DND-41 (cell line): ENCODE results near the gene PAX1.

Source experiments
- ATAC-seq: fragments of 200-7000 bp; cut with Tn5 transposase; 3 replicates; pipeline ENCODE4 v1.9.1; 2021; ENCODE audit warnings: low read depth; ENCODE audit not compliant: insufficient read depth
- DNase-seq: peaks from one replicate; pipeline ENCODE4 v3.0.0-alpha.2; 2020
- H2AFZ ChIP-seq: 2 replicates; pipeline ENCODE4 v1.6.0; 2012; ENCODE audit warnings: low read depth, low read length
- H3K27ac ChIP-seq: 2 replicates; pipeline ENCODE4 v1.5.1; 2012; ENCODE audit warnings: low read length, inconsistent platforms
- H3K27me3 ChIP-seq: fragments of 200-600 bp; sonication (generic); 2 replicates; pipeline ENCODE4 v1.6.0; 2012; ENCODE audit warnings: low read length, mild to moderate bottlenecking, inconsistent platforms; ENCODE audit not compliant: insufficient read depth, poor library complexity
- H3K36me3 ChIP-seq: 2 replicates; pipeline ENCODE4 v1.5.1; 2012; ENCODE audit warnings: low read length, inconsistent platforms; ENCODE audit not compliant: insufficient read depth
- H3K4me1 ChIP-seq: 2 replicates; pipeline ENCODE4 v1.5.1; 2012; ENCODE audit warnings: mild to moderate bottlenecking, low read length; ENCODE audit not compliant: insufficient read depth
- H3K4me2 ChIP-seq: 2 replicates; pipeline ENCODE4 v1.6.0; 2012; ENCODE audit warnings: mild to moderate bottlenecking, moderate library complexity, low read length, inconsistent platforms; ENCODE audit not compliant: insufficient read depth
- H3K4me3 ChIP-seq, 2 experiments: fragments of 200-600 bp in 1 of 2; shearing (Covaris generic) in 1 of 2; 2 replicates each; pipeline ENCODE4 v1.5.1; 2012 to 2016; ENCODE audit warnings: inconsistent platforms in 2 of 2, low read length in 2 of 2, mild to moderate bottlenecking in 2 of 2, low read depth in 1 of 2, moderate library complexity in 1 of 2
- H3K79me2 ChIP-seq: 2 replicates; pipeline ENCODE4 v1.6.0; 2012; ENCODE audit warnings: low read length, inconsistent platforms; ENCODE audit not compliant: insufficient read depth
- H3K9ac ChIP-seq: 2 replicates; pipeline ENCODE4 v1.6.0; 2012; ENCODE audit warnings: low read depth, mild to moderate bottlenecking, inconsistent platforms, low read length, moderate library complexity
- H3K9me3 ChIP-seq: 2 replicates; pipeline ENCODE4 v1.5.1; 2012; ENCODE audit warnings: low read length, moderate library complexity, mild to moderate bottlenecking, inconsistent platforms; ENCODE audit not compliant: insufficient read depth, severe bottlenecking
- H4K20me1 ChIP-seq: 2 replicates; pipeline ENCODE4 v1.6.0; 2012; ENCODE audit warnings: low read length; ENCODE audit not compliant: insufficient read depth
- EZH2 ChIP-seq: IDR thresholded peaks from 3 replicates; pipeline ENCODE4 v1.6.1; 2012; ENCODE audit warnings: borderline replicate concordance, low read depth, mild to moderate bottlenecking, moderate library complexity, low read length, inconsistent platforms; ENCODE audit not compliant: severe bottlenecking
- TF ChIP-seq, protein P1 (sequence below): IDR thresholded peaks from 2 replicates; pipeline ENCODE4 v1.5.1; 2012; ENCODE audit warnings: borderline replicate concordance, low read length, moderate library complexity, mild to moderate bottlenecking; ENCODE audit not compliant: poor library complexity, severe bottlenecking; ENCODE audit errors: extremely low read depth

Gene PAX1

DNA sequence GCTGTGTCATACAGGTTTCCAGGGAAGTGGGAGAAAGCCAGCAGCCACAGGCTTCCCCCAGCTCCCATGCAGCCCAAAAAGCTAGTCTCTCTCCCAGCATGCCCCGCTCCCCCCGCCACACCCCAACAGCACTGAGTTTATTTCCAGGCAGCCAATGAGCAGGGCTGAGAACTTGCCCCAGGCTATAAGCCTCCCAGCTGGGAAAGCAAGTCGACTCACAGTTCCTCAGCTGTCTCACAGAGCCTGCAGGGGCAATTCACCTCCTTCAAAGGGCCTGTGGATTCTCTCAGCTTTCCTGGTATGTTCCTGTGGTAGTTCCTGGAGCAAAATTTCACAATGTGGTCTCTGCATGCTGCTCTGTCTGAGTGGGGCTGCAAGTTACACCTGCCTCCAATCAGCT, 34.2 kb downstream of the PAX1 start:
- DNase-seq (no peak), ATAC-seq (no peak)
- no peak overlapping the region for H3K27ac ChIP-seq
- no peaks in the 10 kb centered on the region for H4K20me1 ChIP-seq
- no peaks in the 10 kb centered on the region for H3K79me2 ChIP-seq
- H3K4me1 ChIP-seq: no peaks in the 10 kb centered on the region
- no peaks in the 10 kb centered on the region for H3K36me3 ChIP-seq
- peaks cover 2% of the 10 kb centered on the region for H3K9me3 ChIP-seq
- H3K4me3 ChIP-seq: no peak overlapping the region
- H3K9ac ChIP-seq: no peak overlapping the region
- H2AFZ ChIP-seq: no peak overlapping the region
- H3K27me3 ChIP-seq: peaks cover 6% of the 10 kb centered on the region
- TF ChIP-seq, protein P1, sequence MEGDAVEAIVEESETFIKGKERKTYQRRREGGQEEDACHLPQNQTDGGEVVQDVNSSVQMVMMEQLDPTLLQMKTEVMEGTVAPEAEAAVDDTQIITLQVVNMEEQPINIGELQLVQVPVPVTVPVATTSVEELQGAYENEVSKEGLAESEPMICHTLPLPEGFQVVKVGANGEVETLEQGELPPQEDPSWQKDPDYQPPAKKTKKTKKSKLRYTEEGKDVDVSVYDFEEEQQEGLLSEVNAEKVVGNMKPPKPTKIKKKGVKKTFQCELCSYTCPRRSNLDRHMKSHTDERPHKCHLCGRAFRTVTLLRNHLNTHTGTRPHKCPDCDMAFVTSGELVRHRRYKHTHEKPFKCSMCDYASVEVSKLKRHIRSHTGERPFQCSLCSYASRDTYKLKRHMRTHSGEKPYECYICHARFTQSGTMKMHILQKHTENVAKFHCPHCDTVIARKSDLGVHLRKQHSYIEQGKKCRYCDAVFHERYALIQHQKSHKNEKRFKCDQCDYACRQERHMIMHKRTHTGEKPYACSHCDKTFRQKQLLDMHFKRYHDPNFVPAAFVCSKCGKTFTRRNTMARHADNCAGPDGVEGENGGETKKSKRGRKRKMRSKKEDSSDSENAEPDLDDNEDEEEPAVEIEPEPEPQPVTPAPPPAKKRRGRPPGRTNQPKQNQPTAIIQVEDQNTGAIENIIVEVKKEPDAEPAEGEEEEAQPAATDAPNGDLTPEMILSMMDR: no peak
- no peak for TF ChIP-seq EZH2
- H3K4me2 ChIP-seq: no peak overlapping the region

DNA sequence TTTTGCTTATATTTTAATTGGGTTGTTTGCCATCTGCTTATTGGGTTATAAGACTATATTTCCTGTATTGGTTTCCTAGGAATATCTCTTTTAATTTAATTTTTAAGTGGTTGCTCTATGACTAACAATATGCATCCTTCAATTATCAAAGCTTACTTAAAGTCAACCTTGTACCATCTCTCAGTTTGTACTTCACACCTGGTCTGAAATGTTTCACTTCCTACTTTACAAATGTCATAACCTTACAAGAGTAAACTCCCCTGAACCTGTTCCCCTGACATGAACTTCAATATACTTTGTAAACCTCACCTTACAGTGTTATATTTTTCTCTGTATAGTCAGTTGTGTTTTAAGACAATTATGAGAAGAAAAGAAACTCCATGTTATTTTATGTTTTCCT, 35.8 kb downstream of the PAX1 start:
- Histone ChIP-seq H3K4me1 (no peaks in the 10 kb centered on the region), H2AFZ (no peak overlapping the region), H3K79me2 (no peaks in the 10 kb centered on the region), H3K4me3 (no peak overlapping the region), H3K9me3 (peaks cover 2% of the 10 kb centered on the region), H3K27me3 (peaks cover 6% of the 10 kb centered on the region), H4K20me1 (no peaks in the 10 kb centered on the region), H3K27ac (no peak overlapping the region), H3K4me2 (no peak overlapping the region), H3K36me3 (no peaks in the 10 kb centered on the region), H3K9ac (no peak overlapping the region)
- no peak for TF ChIP-seq EZH2
- TF ChIP-seq, protein P1: no peak
- ATAC-seq: no peak
- DNase-seq: no peak

DNA sequence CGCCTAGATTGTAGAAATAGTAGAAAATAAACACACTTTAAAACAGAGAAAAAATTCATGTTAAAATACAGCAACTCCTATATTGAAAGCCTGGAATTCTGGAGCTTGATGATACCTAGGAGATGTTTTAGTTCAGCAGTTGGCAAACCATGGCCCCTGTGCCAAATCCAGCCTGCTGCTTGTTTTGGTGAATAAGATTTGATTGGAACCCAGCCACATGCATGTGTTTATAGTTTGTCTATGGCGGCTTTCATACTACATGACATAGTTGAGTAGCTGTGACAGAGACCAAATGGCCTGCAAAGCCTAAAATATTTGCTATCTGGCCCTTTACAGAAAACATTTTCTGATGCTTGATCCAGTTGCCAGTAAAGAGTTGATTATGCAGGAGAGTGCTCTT, 57.2 kb downstream of the PAX1 start:
- no peak overlapping the region for H3K4me2 ChIP-seq
- ATAC-seq: no peak
- H3K9ac ChIP-seq: no peak overlapping the region
- H4K20me1 ChIP-seq: no peaks in the 10 kb centered on the region
- H3K27ac ChIP-seq: no peak overlapping the region
- no peaks in the 10 kb centered on the region for H3K27me3 ChIP-seq
- H3K79me2 ChIP-seq: no peaks in the 10 kb centered on the region
- H3K36me3 ChIP-seq: no peaks in the 10 kb centered on the region
- no peaks in the 10 kb centered on the region for H3K9me3 ChIP-seq
- no peak overlapping the region for H3K4me3 ChIP-seq
- H3K4me1 ChIP-seq: no peaks in the 10 kb centered on the region
- DNase-seq: no peak
- H2AFZ ChIP-seq: no peak overlapping the region
- TF ChIP-seq, protein P1: no peak
- no peak for TF ChIP-seq EZH2

DNA sequence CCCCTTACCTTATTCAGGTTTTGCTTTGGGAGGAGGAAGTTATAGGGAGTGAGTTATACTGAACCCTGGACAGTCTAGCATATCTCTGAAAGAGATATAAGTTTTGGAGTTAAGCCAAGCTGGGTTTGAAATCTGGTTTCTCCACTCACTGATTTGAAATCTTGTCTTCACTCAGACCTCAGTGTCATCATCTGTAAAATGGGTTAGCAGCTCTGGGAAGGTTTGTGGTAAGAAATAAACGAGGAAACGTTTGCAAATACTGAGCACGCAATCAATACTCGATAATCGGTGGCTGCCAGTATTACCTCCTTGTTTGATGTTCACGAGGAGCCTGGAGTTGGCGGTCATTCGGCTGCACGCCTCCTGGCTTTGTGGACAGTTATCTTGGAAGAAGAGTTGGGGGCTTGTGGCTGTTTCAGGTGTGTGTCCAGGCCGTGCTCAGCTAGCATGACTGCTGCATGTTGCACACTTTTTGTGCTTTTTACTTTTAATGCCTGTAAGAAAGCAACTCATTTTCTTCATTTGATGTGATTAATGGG, 61.8 kb downstream of the PAX1 start:
- DNase-seq (no peak), ATAC-seq (no peak)
- H3K9me3 ChIP-seq: no peaks in the 10 kb centered on the region
- no peaks in the 10 kb centered on the region for H4K20me1 ChIP-seq
- H2AFZ ChIP-seq: no peak overlapping the region
- H3K4me1 ChIP-seq: no peaks in the 10 kb centered on the region
- H3K36me3 ChIP-seq: no peaks in the 10 kb centered on the region
- H3K79me2 ChIP-seq: no peaks in the 10 kb centered on the region
- no peaks in the 10 kb centered on the region for H3K27me3 ChIP-seq
- H3K9ac ChIP-seq: no peak overlapping the region
- H3K4me3 ChIP-seq: no peak overlapping the region
- TF ChIP-seq, protein P1: no peak
- TF ChIP-seq EZH2: no peak
- H3K27ac ChIP-seq: no peak overlapping the region
- no peak overlapping the region for H3K4me2 ChIP-seq
